ENCODE measurements around the gene C6orf47. TPM values are rescaled to one million over a fixed set of nuclear protein-coding genes. Genes with fewer than 3 reads are reported as not detected.

The C6orf47 gene
- total and polyA plus RNA-seq, 2 donors from 2014 or later: 25.5 to 26.5 TPM

GRCh38 chr6:31681135-31681671 lies 20.6 kb upstream of the C6orf47 start:
- FAIRE-seq (no peak), DNase-seq (peak; percentile 73 to 93 (median 84))
- H3K36me3 ChIP-seq (ENCODE audit: control insufficient read depth in 2 of 3, insufficient read depth in 3 of 3, low read length in 3 of 3): no peaks in the 10 kb centered on the region
- peaks cover 3 to 8% (median 4%) of the 10 kb centered on the region in 3 donors for H3K4me1 ChIP-seq (ENCODE audit: control insufficient read depth in 2 of 3, insufficient read depth in 2 of 3, low read depth in 1 of 3, low read length in 3 of 3)
- intact Hi-C loops (cut with DNase I): no loop called here
- no peaks in the 10 kb centered on the region for H3K27me3 ChIP-seq (ENCODE audit: control insufficient read depth, insufficient read depth, low read length)
- H3K9me3 ChIP-seq (ENCODE audit: control insufficient read depth in 2 of 3, insufficient read depth in 1 of 3, low read length in 3 of 3): no peaks in the 10 kb centered on the region
- H3K27ac ChIP-seq (ENCODE audit: low read depth in 2 of 2, low read length in 2 of 2): peak overlapping the region; percentile 76
- peak; percentile 4 for TF ChIP-seq CTCF (IDR thresholded peaks at IDR 0.05; ENCODE audit: borderline replicate concordance, extremely low read depth, insufficient read depth)
- peak overlapping the region; percentile 61 to 76 (median 71) for H3K4me3 ChIP-seq (ENCODE audit: low read length in 3 of 3)
- peak overlapping the region; percentile 51 to 81 (median 57) for H3K9ac ChIP-seq (ENCODE audit: low read length in 3 of 3)

- intact Hi-C loops (cut with DNase I): no loop called here
- peak within 1 kb of the TSS; percentile 76 for H3K27ac ChIP-seq (ENCODE audit: low read depth in 2 of 2, low read length in 2 of 2)
- peak within 1 kb of the TSS; percentile 61 to 76 (median 71) for H3K4me3 ChIP-seq (ENCODE audit: low read length in 3 of 3)
- FAIRE-seq (no peak), DNase-seq (peak; percentile 91 to 95 (median 93))
- TF ChIP-seq CTCF (IDR thresholded peaks at IDR 0.05; ENCODE audit: borderline replicate concordance, extremely low read depth, insufficient read depth): peak; percentile 83
- H3K36me3 ChIP-seq (ENCODE audit: control insufficient read depth in 2 of 3, insufficient read depth in 3 of 3, low read length in 3 of 3): no peaks in the 10 kb centered on the region
- H3K9me3 ChIP-seq (ENCODE audit: control insufficient read depth in 2 of 3, insufficient read depth in 1 of 3, low read length in 3 of 3): no peaks in the 10 kb centered on the region
- peak within 1 kb of the TSS; percentile 51 to 81 (median 57) for H3K9ac ChIP-seq (ENCODE audit: low read length in 3 of 3)
- H3K4me1 ChIP-seq (ENCODE audit: control insufficient read depth in 2 of 3, insufficient read depth in 2 of 3, low read depth in 1 of 3, low read length in 3 of 3): peaks cover 3 to 8% (median 4%) of the 10 kb centered on the region in 3 donors
- no peaks in the 10 kb centered on the region for H3K27me3 ChIP-seq (ENCODE audit: control insufficient read depth, insufficient read depth, low read length)
These were observed 19.9 kb upstream of the C6orf47 start, which contains the start of gene LY6G5C for GRCh38 chr6:31680226-31681134. LY6G5C (minus strand) TSS chr6:31681067; CDS start chr6:31680373, 694 bp downstream.

GRCh38 chr6:31677955-31678354 lies 17.4 kb upstream of the C6orf47 start:
- peaks cover 0 to 2% (median 0%) of the 10 kb centered on the region in 3 donors for H3K36me3 ChIP-seq (ENCODE audit: control insufficient read depth in 2 of 3, insufficient read depth in 3 of 3, low read length in 3 of 3)
- TF ChIP-seq CTCF (IDR thresholded peaks at IDR 0.05; ENCODE audit: borderline replicate concordance, extremely low read depth, insufficient read depth): no peak
- no peak for FAIRE-seq
- intact Hi-C loops (cut with DNase I): no loop called here
- no peak overlapping the region for H3K9ac ChIP-seq (ENCODE audit: low read length in 3 of 3)
- H3K4me3 ChIP-seq (ENCODE audit: low read length in 3 of 3): no peak overlapping the region
- DNase-seq: no peak
- H3K27me3 ChIP-seq (ENCODE audit: control insufficient read depth, insufficient read depth, low read length): no peaks in the 10 kb centered on the region
- no peak overlapping the region for H3K27ac ChIP-seq (ENCODE audit: low read depth in 2 of 2, low read length in 2 of 2)
- no peaks in the 10 kb centered on the region for H3K9me3 ChIP-seq (ENCODE audit: control insufficient read depth in 2 of 3, insufficient read depth in 1 of 3, low read length in 3 of 3)
- H3K4me1 ChIP-seq (ENCODE audit: control insufficient read depth in 2 of 3, insufficient read depth in 2 of 3, low read depth in 1 of 3, low read length in 3 of 3): peaks cover 3 to 6% (median 4%) of the 10 kb centered on the region in 3 donors

Measured in kidney (tissue), 14 donors.